A673 (cell line): ENCODE measurements around the gene TREM1. TPM values are rescaled to one million over a fixed set of nuclear protein-coding genes. Genes with fewer than 3 reads are reported as not detected.

Experiments
- Bru-seq: library from RNA; stranded (reverse); fragments of 400-500 nt; gene quantifications from one replicate; lab custom pipeline; 2021; lab: Mats Ljungman, UMichigan
- BruChase-seq, 2 experiments: library from RNA; stranded (reverse); fragments of 400-500 nt; gene quantifications; one replicate each; lab custom pipeline; 2021; lab: Mats Ljungman, UMichigan
- BruUV-seq: library from RNA; stranded (reverse); fragments of 400-500 nt; replicated peaks from 2 replicates; lab custom pipeline; 2021; lab: Mats Ljungman, UMichigan
- CTCF ChIA-PET: fragments of 300-600 bp; sonication (Branson Sonifier 250); formaldehyde crosslinking; loops from one replicate; lab custom pipeline; 2022; ENCODE audit warnings: antibody characterized with exemption; lab: Charles Lee
- POLR2A ChIA-PET: fragments of 300-600 bp; sonication (Branson Sonifier 250); formaldehyde crosslinking; loops from one replicate; lab custom pipeline; 2022; ENCODE audit warnings: antibody characterized with exemption; ENCODE audit not compliant: low non-redundant PET; lab: Charles Lee
- DNase-seq: peaks from one replicate; pipeline ENCODE4 v3.0.0-alpha.2; 2015; ENCODE audit warnings: low spot score
- H3K27ac ChIP-seq: fragments of 200-600 bp; sonication (generic); 2 replicates; pipeline ENCODE4 v1.5.1; 2016; ENCODE audit warnings: mixed run types, low read depth, mild to moderate bottlenecking, mixed read lengths, antibody characterized with exemption, low read length; ENCODE audit not compliant: poor library complexity, severe bottlenecking
- H3K27me3 ChIP-seq: fragments of 200-600 bp; sonication (generic); replicated peaks from 2 replicates; pipeline ENCODE4 v1.6.1; 2017; ENCODE audit warnings: mixed run types, low read depth, mild to moderate bottlenecking, mixed read lengths, antibody characterized with exemption, low read length; ENCODE audit not compliant: insufficient read depth, poor library complexity
- H3K36me3 ChIP-seq: fragments of 200-600 bp; sonication (generic); 2 replicates; pipeline ENCODE4 v1.6.1; 2016; ENCODE audit warnings: mixed run types, mild to moderate bottlenecking, mixed read lengths, antibody characterized with exemption, low read length; ENCODE audit not compliant: insufficient read depth, poor library complexity, severe bottlenecking
- H3K4me1 ChIP-seq: fragments of 200-600 bp; sonication (generic); 2 replicates; pipeline ENCODE4 v1.6.1; 2017; ENCODE audit warnings: mixed run types, mild to moderate bottlenecking, mixed read lengths, antibody characterized with exemption, low read length; ENCODE audit not compliant: insufficient read depth, poor library complexity, severe bottlenecking
- H3K4me3 ChIP-seq: fragments of 200-600 bp; sonication (generic); 2 replicates; pipeline ENCODE4 v1.5.1; 2016; ENCODE audit warnings: low read depth, mixed run types, mild to moderate bottlenecking, mixed read lengths, low read length; ENCODE audit not compliant: poor library complexity, severe bottlenecking
- H3K9me3 ChIP-seq: fragments of 200-600 bp; sonication (generic); 2 replicates; pipeline ENCODE4 v1.6.1; 2016; ENCODE audit warnings: mixed run types, low read depth, mild to moderate bottlenecking, mixed read lengths, antibody characterized with exemption, low read length; ENCODE audit not compliant: poor library complexity, severe bottlenecking
- EZH2 ChIP-seq: fragments of 200-600 bp; sonication (generic); IDR thresholded peaks from 2 replicates; pipeline ENCODE4 v1.6.1; 2017; ENCODE audit warnings: borderline replicate concordance, low read depth, mild to moderate bottlenecking, mixed read lengths, antibody characterized with exemption, low read length; ENCODE audit not compliant: poor library complexity, severe bottlenecking
- intact Hi-C: fragments of 100-400 bp; cut with micrococcal nuclease; formaldehyde crosslinking; loops from one replicate; pipeline ENCODE4 v1.10.0; 2022; ENCODE audit not compliant: unreplicated experiment
- long read RNA-seq: library from polyadenylated mRNA; stranded (forward); transcript quantifications from one replicate; pipeline ENCODE4 v2.0.0, GENCODE V29; 2022
- total RNA-seq: library from RNA; stranded (reverse); gene quantifications from 2 replicates; pipeline ENCODE4 v1.2.3, GENCODE V29; 2021
- TF ChIP-seq, protein P1 (sequence below): fragments of 300-800, 200-600 bp; sonication (generic); conservative IDR thresholded peaks from 2 replicates; pipeline ENCODE4 v1.5.1; 2017; ENCODE audit warnings: low read depth, mild to moderate bottlenecking, antibody characterized with exemption, low read length, moderate library complexity, mixed read lengths

TREM1 gene
- not detected in 2 replicates for total RNA-seq
- not detected for Bru-seq, nascent RNA
- not detected for BruChase-seq, experiment 1, labeled RNA remaining after a 2-hour chase
- BruChase-seq, experiment 2, labeled RNA remaining after a 6-hour chase, result not detected
- long read RNA-seq, result 0 reads

DNA sequence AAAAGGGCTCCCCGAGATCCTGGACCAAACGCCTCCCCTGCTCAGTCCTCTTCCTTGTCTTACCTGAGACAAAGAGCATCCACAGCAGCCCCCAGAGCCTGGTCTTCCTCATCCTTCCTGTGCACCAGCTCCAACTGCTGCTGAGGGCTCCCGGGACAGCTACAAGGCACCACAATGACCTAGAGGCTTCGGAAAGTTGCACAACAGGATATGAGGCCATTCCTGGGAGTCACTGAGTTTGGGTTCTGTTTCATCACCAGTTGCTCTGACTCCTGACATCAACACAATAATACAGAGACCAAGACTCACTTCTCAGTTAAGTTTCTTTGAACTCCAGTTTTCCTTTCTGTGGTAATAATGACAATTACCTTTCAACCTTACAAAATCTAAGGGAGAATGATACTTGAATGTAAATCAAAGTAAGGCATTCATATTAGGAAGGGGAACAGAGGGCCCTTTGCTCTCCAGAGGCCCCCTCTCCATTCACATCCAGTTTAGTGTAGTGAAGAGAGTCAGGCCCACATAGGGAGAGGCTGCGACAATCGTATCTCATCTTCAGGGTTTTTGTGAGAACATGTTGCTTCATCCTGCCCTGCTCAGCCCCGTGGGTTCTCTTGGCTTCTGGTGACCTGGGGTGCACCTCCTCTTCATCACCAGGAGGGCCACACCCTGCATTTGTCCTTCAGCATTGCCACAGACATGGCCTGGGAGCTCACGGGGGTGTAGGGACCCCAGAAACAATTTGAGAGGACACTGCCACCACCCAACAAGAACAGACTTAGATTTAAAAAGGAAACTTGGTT, at the start of gene TREM1:
Gene TREM1, minus strand, starts transcription at position 139 of the 803 bp plus-strand sequence. Its CDS starts 27 bp downstream, at position 112.
- Histone ChIP-seq H3K27me3 (no peaks in the 10 kb centered on the region), H3K4me3 (no peak within 1 kb of the TSS), H3K27ac (no peak within 1 kb of the TSS), H3K9me3 (no peaks in the 10 kb centered on the region), H3K4me1 (no peaks in the 10 kb centered on the region), H3K36me3 (no peaks in the 10 kb centered on the region)
- TF ChIP-seq, protein P1, sequence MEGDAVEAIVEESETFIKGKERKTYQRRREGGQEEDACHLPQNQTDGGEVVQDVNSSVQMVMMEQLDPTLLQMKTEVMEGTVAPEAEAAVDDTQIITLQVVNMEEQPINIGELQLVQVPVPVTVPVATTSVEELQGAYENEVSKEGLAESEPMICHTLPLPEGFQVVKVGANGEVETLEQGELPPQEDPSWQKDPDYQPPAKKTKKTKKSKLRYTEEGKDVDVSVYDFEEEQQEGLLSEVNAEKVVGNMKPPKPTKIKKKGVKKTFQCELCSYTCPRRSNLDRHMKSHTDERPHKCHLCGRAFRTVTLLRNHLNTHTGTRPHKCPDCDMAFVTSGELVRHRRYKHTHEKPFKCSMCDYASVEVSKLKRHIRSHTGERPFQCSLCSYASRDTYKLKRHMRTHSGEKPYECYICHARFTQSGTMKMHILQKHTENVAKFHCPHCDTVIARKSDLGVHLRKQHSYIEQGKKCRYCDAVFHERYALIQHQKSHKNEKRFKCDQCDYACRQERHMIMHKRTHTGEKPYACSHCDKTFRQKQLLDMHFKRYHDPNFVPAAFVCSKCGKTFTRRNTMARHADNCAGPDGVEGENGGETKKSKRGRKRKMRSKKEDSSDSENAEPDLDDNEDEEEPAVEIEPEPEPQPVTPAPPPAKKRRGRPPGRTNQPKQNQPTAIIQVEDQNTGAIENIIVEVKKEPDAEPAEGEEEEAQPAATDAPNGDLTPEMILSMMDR, result no peak
- TF ChIP-seq EZH2, result no peak
- ChIA-PET CTCF (no interaction called here), POLR2A (no interaction called here)
- no TSS peak for BruUV-seq
- intact Hi-C loops, result no loop called here
- DNase-seq, result no peak

DNA sequence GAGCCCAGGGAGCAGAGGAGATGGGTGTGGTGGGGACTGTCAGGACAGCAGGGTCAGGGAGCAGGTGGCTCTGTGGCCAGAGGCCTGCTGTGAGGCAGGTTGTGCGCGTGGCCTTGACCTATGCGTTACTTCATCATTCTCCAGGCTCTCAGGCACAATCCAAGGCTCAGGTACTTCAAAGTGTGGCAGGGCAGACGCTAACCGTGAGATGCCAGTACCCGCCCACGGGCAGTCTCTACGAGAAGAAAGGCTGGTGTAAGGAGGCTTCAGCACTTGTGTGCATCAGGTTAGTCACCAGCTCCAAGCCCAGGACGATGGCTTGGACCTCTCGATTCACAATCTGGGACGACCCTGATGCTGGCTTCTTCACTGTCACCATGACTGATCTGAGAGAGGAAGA, 49.5 kb upstream of the TREM1 start:
- BruUV-seq, result no TSS peak
- Histone ChIP-seq H3K4me1 (peaks cover 22% of the 10 kb centered on the region), H3K9me3 (no peaks in the 10 kb centered on the region), H3K27me3 (peaks cover 3% of the 10 kb centered on the region), H3K27ac (no peak overlapping the region), H3K36me3 (no peaks in the 10 kb centered on the region), H3K4me3 (no peak overlapping the region)
- intact Hi-C loops, result no loop called here
- TF ChIP-seq, protein P1, result no peak
- no peak for TF ChIP-seq EZH2
- ChIA-PET POLR2A (no interaction called here), CTCF (interaction anchor here (0.6 kb wide), 1 partner anchor 714 kb away, joined by 4 read pairs; no protein-coding TSS in a partner anchor)
- no peak for DNase-seq

- intact Hi-C loops, result no loop called here
- no TSS peak for BruUV-seq
- Histone ChIP-seq H3K4me1 (peaks cover 22% of the 10 kb centered on the region), H3K27me3 (peaks cover 3% of the 10 kb centered on the region), H3K27ac (no peak within 1 kb of the TSS), H3K9me3 (no peaks in the 10 kb centered on the region), H3K36me3 (no peaks in the 10 kb centered on the region), H3K4me3 (no peak within 1 kb of the TSS)
- TF ChIP-seq EZH2, result no peak
- TF ChIP-seq, protein P1, result no peak
- ChIA-PET POLR2A (no interaction called here), CTCF (no interaction called here)
- no peak for DNase-seq
These were observed 48.8 kb upstream of the TREM1 start, which contains the start of gene NCR2 for GRCh38 chr6:41335296-41335695. Gene NCR2 (plus strand): TSS chr6:41335608. CDS start chr6:41335877, 269 bp downstream.
